Kasumi-1 (cell line): ENCODE results near the gene ADCY4.

Experiments
- DNase-seq, 2 experiments: peaks; one replicate each; lab custom pipeline; 2025; lab: John Stamatoyannopoulos, UW

The ADCY4 gene

GRCh38 chr14:24315807-24316596, 18.9 kb downstream of the ADCY4 start:
- no peak for DNase-seq

- DNase-seq: no peak
These were observed 19.5 kb downstream of the ADCY4 start for GRCh38 chr14:24315243-24315806.

DNA sequence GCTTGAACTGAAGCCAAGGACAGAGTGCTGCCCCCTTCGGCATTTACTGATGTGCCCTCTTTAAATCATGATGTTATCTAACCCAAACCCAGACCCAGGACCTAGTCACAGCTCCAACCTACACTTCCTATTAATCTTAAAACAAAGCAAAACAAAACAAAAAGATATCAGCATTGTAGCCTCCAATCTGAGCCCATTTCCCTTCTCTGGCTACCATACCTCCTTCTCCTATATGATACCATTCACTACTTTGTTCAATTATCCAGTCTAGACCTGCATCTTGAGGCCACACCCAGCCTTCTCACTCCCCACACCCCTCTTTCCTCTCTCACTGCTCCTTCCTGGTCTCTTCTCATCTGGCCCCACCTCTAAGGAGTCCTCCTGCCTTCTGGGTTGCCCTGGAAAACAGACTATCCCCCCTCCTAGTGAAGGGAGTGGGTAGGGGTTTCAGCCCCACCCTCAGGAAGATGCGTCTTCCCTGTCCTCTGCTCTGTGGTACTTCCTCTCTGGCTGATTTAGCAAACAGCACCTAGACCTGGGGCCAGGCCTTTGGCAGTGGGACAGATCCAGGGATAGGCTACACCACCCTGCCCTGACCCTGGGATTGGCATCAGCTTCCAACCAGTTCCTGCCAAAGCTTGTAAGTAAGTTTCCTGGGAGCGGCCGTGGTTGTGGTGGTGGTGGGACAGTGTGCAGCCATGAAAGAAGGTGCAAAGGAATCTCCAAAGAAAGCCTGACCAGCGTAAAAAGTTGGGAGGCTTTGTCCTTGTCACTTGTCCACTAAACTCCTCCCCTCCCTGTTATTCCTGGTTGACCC, 20.3 kb downstream of the ADCY4 start:
- DNase-seq: no peak

DNA sequence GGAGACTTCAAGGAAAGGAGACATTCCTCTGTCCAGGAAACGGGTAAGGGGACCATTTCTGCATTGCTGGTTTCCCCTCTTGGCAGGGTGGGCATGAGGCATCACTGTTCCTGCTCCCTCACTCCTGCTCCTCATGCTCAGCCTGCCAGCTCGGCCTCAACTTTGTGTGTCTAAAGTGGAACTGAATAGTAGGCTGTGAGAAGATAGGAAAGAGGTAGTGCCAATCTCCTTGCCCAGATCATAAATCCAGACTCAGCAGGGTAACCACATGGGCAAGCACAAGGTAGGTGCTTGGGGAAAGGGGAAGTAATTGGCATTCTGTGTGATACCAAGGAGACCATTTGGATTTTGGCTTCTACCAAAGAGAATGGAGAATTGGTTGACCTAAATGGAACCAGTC, 21.0 kb downstream of the ADCY4 start:
- DNase-seq: no peak

DNA sequence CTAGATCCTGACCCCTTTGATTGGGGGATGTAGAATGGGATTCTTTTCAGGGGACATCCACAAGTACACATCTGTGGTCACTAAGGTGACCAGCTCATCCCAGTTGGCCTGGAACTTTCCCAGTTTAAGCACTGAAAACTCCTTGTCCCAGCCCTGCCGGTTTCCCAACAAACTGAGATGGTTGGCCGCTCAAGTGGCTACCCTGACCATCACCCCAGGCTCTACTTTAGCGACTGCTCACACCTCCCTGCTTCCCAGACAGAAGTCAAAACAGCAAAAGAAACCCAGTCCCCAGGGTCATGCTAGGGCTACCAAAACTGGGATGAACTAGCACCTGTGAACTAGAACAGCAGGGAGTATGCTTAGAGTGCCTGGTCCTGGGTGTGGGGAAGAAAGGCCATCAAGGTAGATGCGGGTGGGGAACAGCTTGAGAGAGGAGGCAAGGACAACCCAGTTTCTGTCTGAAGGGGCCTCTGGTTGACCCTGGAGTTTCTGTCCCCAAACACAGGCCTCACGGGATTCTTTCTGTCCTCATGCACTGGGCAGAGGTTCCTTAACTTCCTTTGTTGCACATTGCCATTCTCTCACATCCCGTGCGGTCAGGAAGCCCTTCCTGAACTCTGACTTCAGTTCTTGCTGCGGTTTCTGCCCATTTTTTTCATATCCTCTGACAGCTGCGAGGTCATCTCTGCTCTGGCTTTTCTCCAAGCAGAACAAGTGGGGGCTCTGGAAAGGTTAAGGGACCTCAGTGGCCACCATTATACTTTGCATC, 21.9 kb downstream of the ADCY4 start:
- peak; percentile 89 to 90 for DNase-seq

- no peak for DNase-seq
These were observed 22.8 kb downstream of the ADCY4 start for GRCh38 chr14:24311837-24312615.

- DNase-seq: peak; percentile 61 to 65
These were observed 23.9 kb downstream of the ADCY4 start, which contains the start of gene LTB4R for GRCh38 chr14:24310646-24311604. Gene LTB4R, plus strand, starts transcription at chr14:24311502. Its CDS starts 4,150 bp downstream, at chr14:24315652.

DNA sequence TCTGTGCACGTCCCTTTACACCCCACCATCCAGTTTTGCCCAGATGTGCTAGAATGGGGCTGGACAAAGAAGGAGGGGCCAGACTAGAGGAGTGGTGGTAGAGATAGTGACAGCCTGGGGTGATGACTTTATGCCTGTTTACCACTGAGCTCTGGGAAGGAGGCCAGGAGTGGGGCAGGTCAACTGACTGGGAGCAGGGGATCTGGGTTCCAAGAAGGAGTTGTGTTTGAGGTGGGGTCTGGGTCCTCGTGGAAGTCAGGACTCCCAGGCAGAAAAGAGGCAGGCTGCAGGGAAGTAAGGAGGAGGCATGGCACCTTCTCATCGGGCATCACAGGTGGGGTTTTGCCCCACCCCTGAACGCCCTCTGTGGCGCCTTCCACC, 24.6 kb downstream of the ADCY4 start:
- no peak for DNase-seq

GRCh38 chr14:24309538-24310264, 25.2 kb downstream of the ADCY4 start, which contains the start of gene LTB4R2:
Gene LTB4R2, plus strand, starts transcription at chr14:24310140. Its CDS starts 525 bp downstream, at chr14:24310665.
- DNase-seq: no peak

GRCh38 chr14:24308342-24309124, 26.3 kb downstream of the ADCY4 start:
- no peak for DNase-seq

DNA sequence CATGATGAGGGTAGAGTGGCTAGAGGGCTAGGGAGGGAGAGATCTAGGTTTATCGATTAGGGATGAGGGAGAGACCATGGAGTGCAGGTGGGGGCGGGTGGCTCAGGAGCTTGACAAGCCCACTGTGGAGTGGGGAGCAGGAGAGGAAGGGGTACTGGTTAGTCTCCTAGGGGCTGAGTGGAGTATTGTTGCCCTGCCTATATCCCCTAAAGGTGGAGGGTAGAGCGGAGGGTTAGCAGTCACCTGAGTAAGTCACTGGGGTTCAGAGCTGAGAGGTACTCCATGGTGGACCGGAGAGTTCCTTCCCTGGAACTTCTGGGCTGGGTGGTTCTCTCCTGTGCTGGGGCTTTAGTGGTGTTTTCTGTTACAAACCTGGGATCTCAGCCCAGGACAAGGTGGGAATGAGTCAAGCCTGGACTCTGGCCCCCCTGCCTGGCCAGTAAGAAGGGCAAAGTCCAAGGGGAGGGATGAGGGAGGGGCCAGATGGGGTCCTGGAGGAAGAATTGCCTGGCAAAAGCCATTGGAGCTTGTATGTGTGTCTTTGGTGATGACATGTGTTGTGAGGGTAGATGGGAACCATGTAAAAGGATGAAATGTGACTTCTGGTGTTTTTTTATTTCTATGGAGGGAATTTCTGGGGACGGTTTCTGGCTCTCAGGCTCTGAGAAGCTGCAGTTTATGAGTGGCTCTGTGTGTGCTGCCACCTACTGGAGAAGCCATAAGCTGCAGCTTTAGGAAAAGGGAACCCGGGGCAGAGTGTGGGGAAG, 27.1 kb downstream of the ADCY4 start, which contains the start of gene CIDEB:
CIDEB (minus strand) TSS at position 403 of the 767 bp plus-strand sequence; CDS start at position 284, 119 bp downstream.
- DNase-seq: peak; percentile 63 to 81

- no peak for DNase-seq
These were observed 27.7 kb downstream of the ADCY4 start for GRCh38 chr14:24307156-24307574.

- no peak for DNase-seq
These were observed 30.9 kb downstream of the ADCY4 start for GRCh38 chr14:24304019-24304387.

DNA sequence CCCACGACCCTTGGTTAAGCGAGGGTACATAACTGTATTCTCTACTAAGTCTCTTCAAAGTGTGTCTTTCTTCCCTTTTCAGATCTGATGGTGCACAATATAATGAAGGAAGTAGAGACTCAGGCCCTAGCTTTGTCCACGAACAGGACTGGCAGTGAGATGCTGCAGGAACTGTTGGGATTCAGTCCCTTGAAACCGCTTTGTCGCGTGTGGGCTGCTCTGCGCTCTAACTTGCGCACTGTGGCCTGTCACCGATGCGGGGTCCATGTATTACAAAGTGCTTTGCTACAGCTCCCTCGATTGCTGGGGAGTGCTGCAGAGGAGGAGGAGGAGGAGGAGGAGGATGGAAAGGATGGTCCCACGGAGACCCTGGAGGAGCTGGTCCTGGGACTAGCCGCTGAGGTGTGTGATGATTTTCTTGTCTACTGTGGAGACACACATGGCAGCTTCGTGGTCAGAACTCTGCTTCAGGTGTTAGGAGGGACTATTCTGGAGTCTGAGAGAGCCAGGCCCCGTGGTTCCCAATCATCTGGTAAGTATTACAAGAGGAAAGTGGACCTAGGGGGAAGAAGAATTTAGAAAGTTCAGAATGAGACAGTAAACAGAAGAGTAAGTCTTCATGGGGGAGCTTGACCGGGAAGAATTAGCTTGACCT, 34.4 kb downstream of the ADCY4 start:
- no peak for DNase-seq

DNA sequence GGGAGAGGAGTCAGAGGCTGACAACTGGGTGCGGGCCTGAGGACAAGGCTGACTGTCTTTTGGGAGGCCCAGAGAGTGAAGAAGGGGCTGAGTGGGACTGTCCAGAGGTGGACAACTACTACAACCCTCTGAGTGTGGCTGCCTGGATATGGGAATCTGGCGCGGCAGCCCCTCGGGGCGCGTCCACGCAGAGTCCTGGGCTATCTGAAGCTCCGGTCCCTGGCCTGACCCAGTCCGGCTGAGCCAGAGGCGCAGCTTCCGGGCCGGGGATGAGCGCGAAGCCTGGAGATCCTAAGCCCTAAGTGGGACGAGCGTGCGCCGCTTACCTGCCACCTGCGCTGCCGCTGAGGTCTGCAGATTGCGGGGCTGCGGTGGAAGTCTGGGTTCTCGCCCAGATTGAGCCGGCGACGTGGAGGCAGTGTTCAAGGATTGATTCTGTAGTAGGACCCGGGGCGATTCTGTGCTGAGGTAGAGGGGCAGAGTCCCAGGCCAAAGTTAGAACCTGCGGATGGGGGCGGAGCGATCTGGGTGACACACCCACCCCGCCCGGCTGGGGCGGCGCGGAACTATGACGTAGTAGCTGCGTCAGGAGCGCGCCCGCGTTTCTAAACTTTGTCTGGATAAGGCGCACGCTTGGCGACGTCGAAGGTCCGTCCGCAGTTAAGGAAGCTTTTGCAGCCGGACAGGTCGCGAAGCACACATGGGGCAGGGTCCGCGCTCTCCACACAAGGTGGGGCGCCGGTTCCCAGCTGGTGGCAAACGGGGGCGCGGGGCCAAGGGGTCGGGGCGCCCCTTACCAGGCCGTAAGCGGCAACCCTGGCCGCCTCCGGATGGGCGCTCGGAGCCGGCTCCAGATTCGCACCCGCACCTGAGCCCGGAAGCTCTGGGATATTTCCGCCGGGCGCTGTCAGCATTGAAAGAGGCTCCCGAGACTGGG, 35.3 kb downstream of the ADCY4 start, which contains the start of the genes DHRS1 and NOP9:
DHRS1 (minus strand) TSS at position 526 of the 937 bp plus-strand sequence. CDS start 674 bp downstream, outside the sequence.
NOP9 (plus strand) TSS at position 596 of the 937 bp plus-strand sequence; CDS start at position 701, 105 bp downstream.
- peak; percentile 74 to 88 for DNase-seq

- DNase-seq: peak in 1 of 2 experiments; percentile 13
These were observed 36.0 kb downstream of the ADCY4 start for GRCh38 chr14:24298892-24299254.
